Measurements from ENCODE around the gene NEK7.

The NEK7 gene

DNA sequence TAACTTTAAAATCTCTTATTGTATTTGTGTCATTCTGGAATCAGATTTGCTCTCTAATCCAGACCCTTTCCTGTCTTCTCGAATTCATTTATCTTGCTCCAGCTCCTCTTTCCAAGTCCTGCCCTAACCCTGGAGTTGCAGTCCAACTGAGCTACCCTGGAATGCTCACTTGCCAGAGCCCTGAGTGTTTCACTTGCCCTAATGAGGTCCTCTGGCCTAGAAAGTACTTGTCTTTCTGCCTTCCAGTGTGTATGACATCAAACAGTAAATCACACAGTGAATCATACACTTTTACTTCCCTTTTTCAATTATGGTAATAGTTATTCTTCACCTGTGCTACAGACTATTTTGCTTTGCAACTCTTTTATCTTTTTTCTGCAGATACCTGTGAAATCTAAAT, 96.9 kb downstream of the NEK7 start:
- no peak overlapping the region for H3K4me3 Mint-ChIP-seq

DNA sequence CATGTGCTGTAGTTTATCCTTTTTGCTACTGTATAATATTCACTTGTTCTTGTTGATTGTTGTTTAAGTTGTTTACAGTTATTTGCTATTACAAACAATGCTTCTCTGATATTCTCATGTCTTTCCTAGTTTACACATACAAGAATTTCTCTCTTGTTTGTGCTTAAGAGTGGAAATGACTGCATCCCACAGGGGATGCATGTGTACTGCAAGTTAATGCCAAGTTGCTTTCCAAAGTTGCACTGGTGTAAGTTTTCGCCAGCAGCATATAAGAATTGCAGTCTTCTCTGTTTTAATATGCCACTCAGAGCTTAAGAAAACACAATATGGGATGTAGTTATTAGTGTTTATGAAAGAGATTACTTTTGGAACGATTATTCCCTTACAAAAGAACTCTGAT, 97.7 kb downstream of the NEK7 start:
- Mint-ChIP-seq H3K36me3 (ENCODE audit: low read depth) (peaks cover 5% of the 10 kb centered on the region), H3K9me3 (no peaks in the 10 kb centered on the region), H3K27ac (no peak overlapping the region), H3K4me3 (no peak overlapping the region), H3K27me3 (no peaks in the 10 kb centered on the region), H3K4me1 (ENCODE audit: low read depth) (peaks cover 33% of the 10 kb centered on the region)
- intact Hi-C loops (cut with micrococcal nuclease), result no loop called here

More for the DNA sequence above, 96.9 kb downstream of the NEK7 start:
- intact Hi-C loops (cut with micrococcal nuclease), result no loop called here
- Mint-ChIP-seq H3K27ac (no peak overlapping the region), H3K4me1 (ENCODE audit: low read depth) (peaks cover 28% of the 10 kb centered on the region), H3K9me3 (no peaks in the 10 kb centered on the region), H3K36me3 (ENCODE audit: low read depth) (peaks cover 5% of the 10 kb centered on the region), H3K27me3 (no peaks in the 10 kb centered on the region)

DNA sequence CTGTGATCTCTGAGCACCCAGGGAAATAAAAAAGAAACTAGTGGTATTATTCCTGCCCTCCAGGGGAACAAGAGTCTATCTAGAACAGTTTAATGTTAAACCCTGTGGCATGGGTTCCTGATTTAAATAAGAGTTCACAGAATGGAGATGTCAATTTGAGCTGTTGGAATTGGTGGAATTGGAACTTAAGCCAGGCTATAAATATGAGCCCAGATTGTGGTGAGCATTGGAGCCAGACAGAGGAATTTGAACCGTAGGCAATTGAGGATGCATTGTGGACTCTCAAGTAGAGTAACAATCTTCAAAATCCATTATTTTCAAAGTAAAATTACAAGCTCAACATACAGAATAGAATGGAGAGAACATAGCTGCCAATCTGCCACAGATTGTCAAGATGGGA, 98.2 kb downstream of the NEK7 start:
- peaks cover 5% of the 10 kb centered on the region for H3K36me3 Mint-ChIP-seq (ENCODE audit: low read depth)
- intact Hi-C loops (cut with micrococcal nuclease), result no loop called here
- H3K27ac Mint-ChIP-seq, result no peak overlapping the region

DNA sequence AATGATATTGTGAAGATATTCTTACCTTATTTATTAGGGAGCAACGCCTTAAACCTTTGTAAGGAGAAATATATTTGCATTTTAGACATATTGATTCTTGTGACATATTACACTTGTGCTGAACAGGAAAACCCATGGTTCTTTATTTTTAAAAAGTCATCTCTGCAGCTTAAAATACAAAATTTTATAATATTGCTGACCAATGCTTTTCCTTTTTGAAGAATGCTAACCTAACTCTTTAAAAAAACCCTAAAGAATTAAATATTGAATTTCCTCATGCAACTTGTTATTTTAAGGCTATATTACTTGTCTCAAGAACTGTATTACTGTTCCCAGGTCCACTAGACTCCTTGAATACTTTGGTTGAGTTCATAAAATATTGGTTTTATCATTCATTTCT, 99.0 kb downstream of the NEK7 start:
- intact Hi-C loops (cut with micrococcal nuclease), result no loop called here
- Mint-ChIP-seq H3K27ac (no peak overlapping the region), H3K27me3 (no peaks in the 10 kb centered on the region), H3K9me3 (no peaks in the 10 kb centered on the region), H3K36me3 (ENCODE audit: low read depth) (peaks cover 5% of the 10 kb centered on the region), H3K4me1 (ENCODE audit: low read depth) (peaks cover 39% of the 10 kb centered on the region), H3K4me3 (no peak overlapping the region)

More for the DNA sequence above, 98.2 kb downstream of the NEK7 start:
- peaks cover 34% of the 10 kb centered on the region for H3K4me1 Mint-ChIP-seq (ENCODE audit: low read depth)
- H3K9me3 Mint-ChIP-seq, result no peaks in the 10 kb centered on the region
- no peaks in the 10 kb centered on the region for H3K27me3 Mint-ChIP-seq
- H3K4me3 Mint-ChIP-seq, result no peak overlapping the region

DNA sequence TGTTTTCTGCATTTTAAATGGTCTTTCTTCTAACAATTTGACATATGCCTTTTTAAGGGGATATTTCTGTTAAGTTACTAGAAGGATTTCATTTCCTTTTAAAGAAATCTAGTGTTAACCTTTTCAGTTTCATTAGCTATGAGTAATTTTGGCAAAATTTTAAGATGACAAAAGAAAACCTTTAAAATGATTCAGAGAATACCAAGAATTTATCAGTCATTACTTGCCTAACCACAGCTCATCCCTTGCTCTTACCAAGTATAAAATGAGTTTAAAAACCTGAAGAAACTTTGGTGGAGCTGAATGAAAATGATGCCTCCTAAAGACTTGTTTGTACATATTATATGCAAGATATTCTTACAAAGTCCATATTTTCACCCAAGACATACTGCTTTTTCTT, 101.7 kb downstream of the NEK7 start:
- no peak overlapping the region for H3K27ac Mint-ChIP-seq
- intact Hi-C loops (cut with micrococcal nuclease), result no loop called here
- peaks cover 5% of the 10 kb centered on the region for H3K36me3 Mint-ChIP-seq (ENCODE audit: low read depth)
- no peak overlapping the region for H3K4me3 Mint-ChIP-seq
- H3K9me3 Mint-ChIP-seq, result no peaks in the 10 kb centered on the region
- peaks cover 20% of the 10 kb centered on the region for H3K4me1 Mint-ChIP-seq (ENCODE audit: low read depth)
- no peaks in the 10 kb centered on the region for H3K27me3 Mint-ChIP-seq

DNA sequence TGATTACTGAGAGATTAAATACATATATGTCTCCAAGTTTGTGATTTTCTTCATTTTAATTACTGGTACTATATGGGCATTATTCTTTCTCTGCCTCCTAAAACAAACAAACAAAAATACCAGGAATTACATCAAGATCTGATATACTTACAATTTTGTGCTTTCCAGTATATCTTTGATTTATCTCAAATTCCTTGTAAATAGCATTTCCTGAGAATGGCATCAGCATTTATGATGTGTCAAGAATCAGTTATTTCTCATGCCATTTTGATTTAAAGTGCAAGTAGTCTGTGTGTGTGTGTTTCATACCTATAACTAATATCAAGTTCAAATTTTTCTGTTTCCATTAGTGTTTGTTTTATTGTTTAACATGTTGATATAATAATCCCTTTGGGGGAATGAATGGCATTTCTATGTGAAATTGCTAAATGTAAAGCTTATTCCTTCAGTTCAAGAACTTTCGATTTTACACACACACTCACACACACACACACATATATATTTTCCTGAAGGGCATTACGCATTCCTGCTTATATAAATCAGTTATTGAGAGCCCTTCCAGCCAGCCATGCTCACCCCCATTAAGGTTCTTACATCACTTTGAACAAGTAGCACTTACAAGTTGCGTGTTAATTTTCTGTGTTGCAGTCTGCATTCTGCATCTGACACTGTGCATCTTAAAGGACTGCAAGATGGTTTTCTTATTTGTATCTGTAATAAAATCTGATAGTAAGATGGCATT, 102.7 kb downstream of the NEK7 start:
- Mint-ChIP-seq H3K9me3 (no peaks in the 10 kb centered on the region), H3K27me3 (no peaks in the 10 kb centered on the region), H3K4me3 (no peak overlapping the region), H3K36me3 (ENCODE audit: low read depth) (peaks cover 5% of the 10 kb centered on the region), H3K27ac (no peak overlapping the region), H3K4me1 (ENCODE audit: low read depth) (peaks cover 16% of the 10 kb centered on the region)
- intact Hi-C loops (cut with micrococcal nuclease), result no loop called here

DNA sequence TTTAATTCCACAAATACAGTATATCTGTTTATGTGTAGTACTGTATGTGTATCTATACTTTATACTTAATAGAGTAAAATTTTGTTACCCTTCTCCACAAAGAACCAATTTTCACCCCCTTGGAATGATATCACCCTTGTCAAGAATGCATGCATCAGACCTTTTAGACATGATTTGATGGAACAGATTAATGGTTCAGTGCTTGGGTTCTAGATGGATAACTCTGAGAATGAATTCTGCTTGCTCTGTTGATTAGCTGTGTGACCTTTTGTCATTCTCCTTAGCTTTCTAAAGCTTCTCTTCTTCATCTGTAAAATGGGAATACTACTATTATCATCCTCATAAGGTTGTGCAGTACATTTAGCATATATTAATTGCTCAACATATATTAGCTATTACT, 105.1 kb downstream of the NEK7 start:
- intact Hi-C loops (cut with micrococcal nuclease), result no loop called here
- Mint-ChIP-seq H3K4me1 (ENCODE audit: low read depth) (peaks cover 24% of the 10 kb centered on the region), H3K9me3 (no peaks in the 10 kb centered on the region), H3K4me3 (no peak overlapping the region), H3K36me3 (ENCODE audit: low read depth) (no peaks in the 10 kb centered on the region), H3K27me3 (no peaks in the 10 kb centered on the region), H3K27ac (no peak overlapping the region)

DNA sequence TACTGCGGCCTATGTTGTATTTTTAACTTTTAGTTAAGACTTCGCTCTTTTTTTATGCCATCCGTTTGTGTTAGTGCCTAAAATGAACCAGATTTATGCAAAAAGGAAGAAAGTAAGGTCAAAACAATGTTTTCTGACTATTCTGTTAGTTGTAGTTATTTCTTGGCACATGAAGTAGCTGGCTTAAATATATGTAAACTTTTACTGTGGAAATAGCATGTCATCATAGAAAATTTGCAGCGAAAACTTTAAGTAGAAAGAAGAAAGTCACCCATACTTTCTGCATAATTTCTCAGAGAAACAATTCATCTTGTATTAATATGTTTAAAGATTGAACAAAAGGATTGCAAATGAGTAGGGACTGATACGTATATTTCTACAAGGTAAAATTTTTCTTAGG, 106.4 kb downstream of the NEK7 start:
- no peaks in the 10 kb centered on the region for H3K27me3 Mint-ChIP-seq
- no peak overlapping the region for H3K4me3 Mint-ChIP-seq
- no peaks in the 10 kb centered on the region for H3K36me3 Mint-ChIP-seq (ENCODE audit: low read depth)
- H3K9me3 Mint-ChIP-seq, result no peaks in the 10 kb centered on the region
- H3K4me1 Mint-ChIP-seq (ENCODE audit: low read depth), result peaks cover 19% of the 10 kb centered on the region
- no peak overlapping the region for H3K27ac Mint-ChIP-seq
- intact Hi-C loops (cut with micrococcal nuclease), result no loop called here

DNA sequence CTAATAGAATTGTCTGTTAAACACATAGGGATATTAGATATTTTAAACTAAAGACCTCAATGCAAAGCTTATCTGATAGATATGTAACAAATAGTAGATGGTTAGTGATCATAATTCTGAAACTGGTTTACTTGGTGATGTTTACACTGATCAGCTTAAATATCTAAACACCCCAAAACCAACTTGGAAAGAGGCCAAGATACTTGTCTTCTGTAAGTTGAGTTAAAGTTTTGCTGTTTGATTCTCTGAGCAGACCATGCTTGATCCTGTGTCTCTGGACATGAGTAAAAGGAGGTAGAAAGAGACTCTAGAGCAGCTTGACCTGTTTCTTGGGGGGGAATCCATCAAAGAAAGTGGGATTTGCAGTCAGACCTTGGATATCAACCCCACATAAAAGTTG, 107.5 kb downstream of the NEK7 start:
- Mint-ChIP-seq H3K27me3 (no peaks in the 10 kb centered on the region), H3K9me3 (no peaks in the 10 kb centered on the region), H3K36me3 (ENCODE audit: low read depth) (no peaks in the 10 kb centered on the region), H3K4me1 (ENCODE audit: low read depth) (peaks cover 16% of the 10 kb centered on the region), H3K27ac (no peak overlapping the region), H3K4me3 (no peak overlapping the region)
- intact Hi-C loops (cut with micrococcal nuclease), result no loop called here

DNA sequence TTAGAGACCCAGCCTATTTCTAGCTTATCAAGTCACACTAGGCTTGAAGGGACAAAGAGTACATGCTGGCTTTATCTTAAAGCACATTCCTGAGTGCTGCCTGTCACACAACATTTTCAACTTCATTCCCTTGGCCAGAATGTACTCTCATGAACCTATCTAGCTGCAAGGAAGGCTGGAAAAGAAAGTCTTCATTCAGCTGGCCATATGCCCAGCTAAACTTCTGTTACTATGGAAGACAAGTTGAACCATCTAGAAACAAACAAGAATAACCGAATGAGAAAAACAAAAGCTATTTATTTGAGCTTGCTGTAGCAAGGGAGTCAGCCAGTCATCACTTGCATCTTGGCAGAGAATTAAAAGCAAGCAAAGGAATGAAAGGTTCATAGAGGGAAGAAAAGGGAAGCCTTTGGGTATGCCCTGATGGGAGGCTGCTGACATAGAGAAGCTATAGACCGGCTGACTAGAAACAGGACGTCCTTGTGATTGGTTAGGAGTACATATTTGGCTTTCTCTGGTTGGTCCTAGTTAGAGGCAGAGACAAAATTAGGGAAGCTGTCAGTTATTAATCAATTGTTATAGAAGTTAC, 108.4 kb downstream of the NEK7 start:
- intact Hi-C loops (cut with micrococcal nuclease), result no loop called here

DNA sequence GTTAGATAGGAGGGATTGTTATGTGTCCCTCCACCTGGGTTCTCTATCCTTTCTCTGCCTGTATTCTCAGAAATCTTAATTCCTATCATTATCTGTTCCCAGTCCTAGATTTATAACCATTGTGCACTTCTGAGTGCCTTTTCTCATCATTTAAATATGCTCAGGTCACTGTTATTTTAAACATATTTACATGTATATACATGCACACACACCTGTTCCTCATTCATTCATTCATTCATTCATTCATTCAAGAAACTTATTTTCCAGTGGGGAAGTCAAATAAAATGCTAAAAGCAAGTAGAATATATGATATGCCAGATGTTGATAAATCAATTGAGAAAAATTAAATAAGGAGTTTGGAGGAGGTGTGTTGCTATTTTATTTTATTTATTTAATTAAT, 110.3 kb downstream of the NEK7 start:
- Mint-ChIP-seq H3K4me3 (no peak overlapping the region), H3K9me3 (no peaks in the 10 kb centered on the region), H3K27ac (no peak overlapping the region), H3K27me3 (no peaks in the 10 kb centered on the region), H3K4me1 (ENCODE audit: low read depth) (peaks cover 8% of the 10 kb centered on the region), H3K36me3 (ENCODE audit: low read depth) (peaks cover 5% of the 10 kb centered on the region)
- intact Hi-C loops (cut with micrococcal nuclease), result no loop called here

More for the DNA sequence above, 108.4 kb downstream of the NEK7 start:
- Mint-ChIP-seq H3K4me3 (no peak overlapping the region), H3K9me3 (no peaks in the 10 kb centered on the region), H3K27ac (no peak overlapping the region), H3K27me3 (no peaks in the 10 kb centered on the region), H3K4me1 (ENCODE audit: low read depth) (peaks cover 11% of the 10 kb centered on the region), H3K36me3 (ENCODE audit: low read depth) (no peaks in the 10 kb centered on the region)

DNA sequence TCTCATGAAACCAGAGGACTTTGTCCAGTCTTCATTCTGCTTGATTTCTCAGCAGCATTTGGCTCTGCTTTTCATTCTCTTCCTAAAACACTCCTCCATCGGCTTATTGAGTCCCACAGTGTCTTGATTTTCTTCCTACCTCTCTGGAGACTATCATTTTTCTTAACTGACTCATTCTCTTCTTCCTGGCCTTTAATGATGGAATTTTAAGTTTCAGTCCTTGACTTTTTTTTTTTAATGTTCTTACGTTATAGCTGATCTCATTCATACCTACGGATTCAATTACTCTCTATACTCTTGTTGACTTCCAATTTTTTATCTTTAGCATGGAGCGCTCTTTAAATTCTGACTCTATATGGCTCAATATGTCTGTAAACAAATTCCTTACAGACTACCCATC, 111.1 kb downstream of the NEK7 start:
- no peak overlapping the region for H3K4me3 Mint-ChIP-seq
- intact Hi-C loops (cut with micrococcal nuclease), result no loop called here
- peaks cover 5% of the 10 kb centered on the region for H3K36me3 Mint-ChIP-seq (ENCODE audit: low read depth)
- no peak overlapping the region for H3K27ac Mint-ChIP-seq
- no peaks in the 10 kb centered on the region for H3K27me3 Mint-ChIP-seq
- peaks cover 8% of the 10 kb centered on the region for H3K4me1 Mint-ChIP-seq (ENCODE audit: low read depth)
- H3K9me3 Mint-ChIP-seq, result no peaks in the 10 kb centered on the region

DNA sequence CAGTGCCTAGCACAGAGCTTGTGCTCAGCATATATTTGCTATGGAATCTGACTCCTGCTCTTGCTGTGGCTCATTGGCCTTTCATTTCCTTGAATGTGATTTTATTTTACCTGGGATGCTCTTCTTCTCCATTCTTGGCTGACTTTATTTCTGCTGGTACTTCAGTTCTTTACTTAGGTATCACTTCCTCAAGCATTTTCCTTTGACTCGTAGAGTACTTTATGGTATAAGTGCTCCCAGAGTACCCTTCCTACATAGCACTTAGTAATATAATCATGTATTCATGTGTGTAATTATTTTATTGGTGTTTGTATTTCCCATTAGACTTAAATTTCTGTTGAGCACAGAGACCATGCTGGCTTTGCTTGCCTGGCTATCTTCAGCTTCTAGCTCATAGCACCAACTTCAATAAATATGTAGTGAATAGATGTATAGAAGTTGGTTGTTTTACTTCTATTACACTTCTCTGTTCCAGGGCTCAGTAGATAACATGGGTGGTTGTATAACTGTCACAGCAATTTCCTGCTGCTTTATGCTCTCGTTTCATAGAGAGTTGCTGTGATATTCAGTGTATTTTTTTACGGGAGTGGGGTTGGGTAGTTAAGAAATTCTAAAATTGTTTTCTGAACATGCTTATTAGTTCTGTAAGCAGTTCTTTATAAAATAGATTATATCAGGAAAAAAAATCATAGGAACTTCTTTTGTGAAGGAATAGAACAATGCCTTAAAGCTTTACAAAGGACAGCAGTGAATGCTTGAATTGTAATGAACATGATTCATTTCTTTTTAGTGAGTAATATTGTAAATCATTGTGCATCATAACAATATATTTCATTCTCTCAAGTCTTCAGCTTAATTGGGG, 112.2 kb downstream of the NEK7 start:
- peaks cover 5% of the 10 kb centered on the region for H3K36me3 Mint-ChIP-seq (ENCODE audit: low read depth)
- no peak overlapping the region for H3K27ac Mint-ChIP-seq
- H3K4me1 Mint-ChIP-seq (ENCODE audit: low read depth), result peaks cover 8% of the 10 kb centered on the region
- no peaks in the 10 kb centered on the region for H3K27me3 Mint-ChIP-seq
- H3K9me3 Mint-ChIP-seq, result no peaks in the 10 kb centered on the region
- H3K4me3 Mint-ChIP-seq, result no peak overlapping the region
- intact Hi-C loops (cut with micrococcal nuclease), result no loop called here

DNA sequence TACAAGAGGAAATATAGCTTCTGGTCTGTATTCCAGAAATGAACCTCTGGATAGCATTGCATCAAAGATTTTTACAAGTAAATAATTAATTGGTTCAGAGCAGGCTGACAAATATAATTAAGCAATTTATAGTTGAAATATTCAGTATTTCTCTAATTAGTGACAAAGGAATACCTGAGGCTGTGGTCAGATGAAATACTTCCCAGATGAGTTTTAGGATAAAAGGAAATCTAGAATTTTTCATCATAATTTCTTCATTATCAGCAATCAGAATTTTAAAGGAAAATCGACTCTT, 112.8 kb downstream of the NEK7 start:
- Mint-ChIP-seq H3K36me3 (ENCODE audit: low read depth) (peaks cover 5% of the 10 kb centered on the region), H3K27me3 (no peaks in the 10 kb centered on the region)
- intact Hi-C loops (cut with micrococcal nuclease), result no loop called here

More for the DNA sequence above, 112.8 kb downstream of the NEK7 start:
- Mint-ChIP-seq H3K4me1 (ENCODE audit: low read depth) (peaks cover 8% of the 10 kb centered on the region), H3K9me3 (no peaks in the 10 kb centered on the region), H3K27ac (no peak overlapping the region), H3K4me3 (no peak overlapping the region)
